GM19372 (cell line): ENCODE results near the gene GALNT13.
A peak's percentile ranks its signal among the peaks of the same experiment; 100 is the strongest.

Experiments
- ATAC-seq: cut with Tn5 transposase; IDR thresholded peaks from one replicate; pipeline ENCODE4 v1.9.1; 2021; ENCODE audit warnings: mild to moderate bottlenecking, low read depth, moderate library complexity; ENCODE audit not compliant: unreplicated experiment

The GALNT13 gene

GRCh38 chr2:154392256-154392655, 520.5 kb downstream of the GALNT13 start:
- peak; percentile 86 for ATAC-seq

GRCh38 chr2:154394600-154394999, 522.9 kb downstream of the GALNT13 start:
- ATAC-seq, result no peak

- no peak for ATAC-seq
These were observed 529.0 kb downstream of the GALNT13 start for GRCh38 chr2:154400563-154401290.

- peak; percentile 78 for ATAC-seq
These were observed 530.5 kb downstream of the GALNT13 start for GRCh38 chr2:154402213-154402612.

GRCh38 chr2:154403242-154403790, 531.6 kb downstream of the GALNT13 start:
- ATAC-seq, result no peak

GRCh38 chr2:154408786-154409185, 537.1 kb downstream of the GALNT13 start:
- no peak for ATAC-seq

GRCh38 chr2:154422251-154422650, 550.5 kb downstream of the GALNT13 start:
- no peak for ATAC-seq

GRCh38 chr2:154425994-154426393, 554.3 kb downstream of the GALNT13 start:
- no peak for ATAC-seq

- no peak for ATAC-seq
These were observed 555.7 kb downstream of the GALNT13 start for GRCh38 chr2:154427453-154427852.

- no peak for ATAC-seq
These were observed 556.3 kb downstream of the GALNT13 start for GRCh38 chr2:154428022-154428421.

GRCh38 chr2:154433010-154433409, 561.3 kb downstream of the GALNT13 start:
- ATAC-seq, result no peak

- ATAC-seq, result no peak
These were observed 565.4 kb downstream of the GALNT13 start for GRCh38 chr2:154437104-154437503.

GRCh38 chr2:154439156-154439555, 567.4 kb downstream of the GALNT13 start:
- no peak for ATAC-seq

- no peak for ATAC-seq
These were observed 572.2 kb downstream of the GALNT13 start for GRCh38 chr2:154443919-154444318.

- no peak for ATAC-seq
These were observed 574.6 kb downstream of the GALNT13 start for GRCh38 chr2:154446324-154446723.

GRCh38 chr2:154447727-154448418, 576.2 kb downstream of the GALNT13 start:
- no peak for ATAC-seq

GRCh38 chr2:154449951-154450658, 578.4 kb downstream of the GALNT13 start:
- ATAC-seq, result no peak

GRCh38 chr2:154452471-154452870, 580.7 kb downstream of the GALNT13 start:
- ATAC-seq, result peak; percentile 29

GRCh38 chr2:154452906-154453493, 581.3 kb downstream of the GALNT13 start:
- peak; percentile 60 for ATAC-seq

GRCh38 chr2:154455166-154455565, 583.4 kb downstream of the GALNT13 start:
- ATAC-seq, result no peak

GRCh38 chr2:154455866-154456265, 584.1 kb downstream of the GALNT13 start:
- no peak for ATAC-seq
